Measurements from ENCODE around the gene PTPN18.
"Not testable (repeated sequence)": the region's sequence is repeated elsewhere in the genome, so short reads cannot be mapped to it uniquely, and the experiment has no call there.

PTPN18 gene

DNA sequence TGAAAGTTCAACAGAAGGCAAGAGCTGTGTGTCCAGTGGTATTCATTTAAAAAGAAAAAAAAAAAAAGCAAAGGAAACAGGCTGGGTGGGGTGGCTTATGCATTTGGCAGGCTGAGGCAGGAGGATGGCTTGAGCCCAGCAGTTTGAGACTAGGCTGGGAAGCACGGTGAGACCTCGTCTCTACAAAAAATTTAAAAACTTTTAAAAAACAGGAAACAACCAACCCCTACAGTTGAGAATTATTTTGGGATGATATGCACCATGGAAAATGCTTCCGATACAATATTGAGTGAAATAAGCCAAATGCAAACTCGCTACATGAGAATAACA is 31.2 kb downstream of the PTPN18 start:
- DNase-seq = no peak

DNA sequence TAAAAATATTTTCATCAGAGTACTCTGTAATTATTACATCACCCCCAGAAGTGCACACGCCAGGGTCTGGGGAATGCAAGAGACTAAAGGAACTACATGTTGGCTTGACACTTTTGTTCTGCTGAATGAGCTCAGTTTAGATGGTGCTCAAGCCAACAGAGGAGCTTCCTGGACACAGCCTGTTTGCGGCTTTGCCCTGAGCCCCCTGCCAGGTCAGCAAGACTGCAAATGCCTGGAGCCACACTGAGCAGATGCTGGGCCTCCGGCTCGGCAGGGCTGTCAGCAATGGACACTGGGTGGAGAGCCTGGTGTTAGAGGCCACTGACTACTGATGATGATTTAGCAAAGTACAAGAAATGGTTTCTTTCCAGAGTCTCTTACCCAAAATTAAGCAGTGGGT is 31.9 kb downstream of the PTPN18 start:
- no peak for DNase-seq

- no peak for DNase-seq
These were observed 32.5 kb downstream of the PTPN18 start for GRCh38 chr2:130388221-130388907.

GRCh38 chr2:130389358-130389757 is 33.5 kb downstream of the PTPN18 start:
- no peak for DNase-seq

GRCh38 chr2:130389783-130390182 is 33.9 kb downstream of the PTPN18 start:
- no peak for DNase-seq

- no peak for DNase-seq
These were observed 34.7 kb downstream of the PTPN18 start for GRCh38 chr2:130390460-130391057.

DNA sequence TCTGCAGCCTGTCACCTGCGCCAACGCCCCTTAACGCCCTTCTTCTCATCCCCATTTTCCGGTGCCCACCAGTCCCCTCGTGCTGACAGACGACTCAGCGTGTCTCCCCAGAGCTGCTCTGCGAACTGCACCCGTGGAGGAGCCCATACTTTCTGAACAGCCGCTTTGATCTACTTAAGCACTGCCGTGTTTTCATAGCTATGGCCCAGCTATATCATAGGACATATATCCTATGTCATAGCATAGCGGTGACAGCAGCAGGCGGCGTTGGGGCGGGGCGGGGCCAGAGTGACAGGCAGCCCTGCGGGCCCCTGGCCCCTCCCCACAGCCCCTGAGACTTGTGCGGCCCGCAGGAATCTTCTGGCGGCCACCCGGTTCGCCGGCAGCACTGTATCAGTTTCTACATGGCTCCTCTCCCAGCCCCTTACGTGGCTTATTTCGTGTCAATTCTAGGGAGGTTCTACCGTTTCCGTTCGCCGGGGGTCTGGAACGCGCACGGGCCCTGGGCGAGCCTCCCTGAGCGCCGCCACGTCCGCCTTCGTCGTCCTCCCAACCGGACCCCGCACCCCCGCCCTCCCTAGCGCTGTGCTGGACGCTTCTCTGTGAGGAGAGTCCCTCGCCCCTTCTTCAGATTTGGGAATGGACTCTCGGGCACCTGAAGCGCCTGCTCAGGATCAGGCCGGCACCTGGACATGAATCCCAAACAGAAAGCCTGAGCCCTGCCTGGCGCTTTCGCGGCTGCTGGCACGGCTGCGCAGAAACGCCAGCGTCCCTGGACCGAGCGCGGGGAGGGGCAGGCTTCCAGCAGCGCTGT is 35.4 kb downstream of the PTPN18 start:
- no peak for DNase-seq

- DNase-seq = peak; percentile 7
These were observed 36.2 kb downstream of the PTPN18 start for GRCh38 chr2:130391872-130392670.

DNA sequence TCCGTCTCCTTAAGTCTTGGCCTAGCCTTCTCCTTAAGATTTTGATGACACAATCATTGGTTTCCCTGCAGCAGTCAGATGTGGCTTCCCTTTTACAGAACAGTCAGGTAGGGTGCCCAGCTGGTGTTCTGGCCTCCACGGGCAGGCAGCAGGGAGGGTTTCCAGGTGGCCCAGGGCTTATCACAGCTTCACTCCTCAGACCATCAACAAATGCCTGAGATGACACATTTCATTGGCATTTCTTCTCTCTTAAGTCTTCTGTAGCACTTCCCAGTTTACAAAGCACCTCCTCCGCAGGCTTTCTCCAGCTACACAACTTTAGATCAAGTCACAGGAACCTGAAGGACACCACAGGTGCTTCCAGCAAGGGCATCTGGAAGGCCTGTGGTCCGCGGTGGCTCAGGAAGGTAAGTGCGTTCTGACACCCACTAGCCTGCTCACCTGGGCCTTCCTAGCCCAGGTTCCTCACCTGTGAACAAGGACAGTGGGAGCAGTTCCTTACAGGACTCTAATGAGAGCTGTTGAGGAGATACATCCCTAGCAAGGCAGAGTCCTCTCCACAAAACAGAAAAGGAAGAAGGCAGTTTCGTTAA is 37.6 kb downstream of the PTPN18 start:
- no peak for DNase-seq

GRCh38 chr2:130406280-130406679 is 50.4 kb downstream of the PTPN18 start:
- DNase-seq = not testable (repeated sequence)

DNA sequence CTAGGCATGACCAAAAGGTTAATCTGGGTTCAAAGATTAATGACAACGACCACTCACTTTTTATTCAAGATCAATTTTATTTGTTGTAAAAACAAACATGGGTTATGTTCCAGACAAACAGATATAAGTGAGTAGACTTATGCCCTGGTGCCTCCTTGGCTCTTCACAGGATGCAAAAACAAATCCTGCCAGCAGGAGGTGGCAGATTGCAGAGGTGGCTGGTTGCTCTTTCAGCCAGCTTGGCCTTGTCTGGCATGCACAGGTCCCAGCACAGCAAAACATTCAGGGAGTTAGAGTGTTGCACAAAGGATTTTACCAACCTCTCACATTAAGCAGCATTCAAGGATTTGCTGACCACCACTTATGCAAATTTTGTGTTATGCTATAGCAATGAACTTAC is 60.8 kb downstream of the PTPN18 start:
- not testable (repeated sequence) for DNase-seq

DNA sequence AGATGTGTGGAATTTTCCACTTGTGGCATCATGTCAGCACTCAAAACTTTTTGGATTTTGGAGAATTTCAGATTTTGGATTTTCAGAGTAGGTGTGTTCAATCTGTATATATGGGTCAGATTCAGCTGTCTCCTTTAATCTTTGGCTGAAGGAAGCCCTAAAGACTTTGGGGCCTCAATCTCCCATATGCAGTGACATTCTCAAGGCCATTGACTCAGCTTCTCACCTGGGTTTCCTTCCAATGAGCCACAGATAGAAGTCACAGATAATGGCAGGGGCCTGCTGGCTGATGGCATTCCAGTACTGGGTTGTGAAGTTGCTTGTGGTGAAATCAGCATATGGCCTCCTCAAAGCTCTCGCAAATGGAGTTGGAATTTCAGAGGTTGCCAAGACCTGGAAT is 63.0 kb downstream of the PTPN18 start:
- not testable (repeated sequence) for DNase-seq
